NB4 (cell line): ENCODE measurements around the gene PNMA8A.
A peak's percentile ranks its signal among the peaks of the same experiment; 100 is the strongest.

Experiments
- DNase-seq: peaks from one replicate; pipeline ENCODE4 v3.0.0; 2010; ENCODE audit warnings: low read depth
- H3K4me3 ChIP-seq: one replicate; pipeline ENCODE4 v1.5.1; 2011; ENCODE audit warnings: mild to moderate bottlenecking, low read depth, low read length, moderate library complexity
- CTCF ChIP-seq: IDR thresholded peaks from one replicate; pipeline ENCODE4 v1.5.1; 2012; ENCODE audit warnings: low read depth, low read length
- MAX ChIP-seq: IDR thresholded peaks from 2 replicates; pipeline ENCODE4 v1.6.1; 2011; ENCODE audit warnings: low read depth, low read length
- MYC ChIP-seq: IDR thresholded peaks from 2 replicates; pipeline ENCODE4 v1.6.1; 2011; ENCODE audit warnings: low read depth, low read length
- POLR2A ChIP-seq: IDR thresholded peaks from 2 replicates; pipeline ENCODE4 v1.6.1; 2011; ENCODE audit warnings: mild to moderate bottlenecking; ENCODE audit not compliant: insufficient read length; ENCODE audit errors: extremely low read depth

Gene PNMA8A

GRCh38 chr19:46484656-46485055 is 13.3 kb upstream of the PNMA8A start:
- H3K4me3 ChIP-seq, result no peak overlapping the region
- no peak for DNase-seq

GRCh38 chr19:46482631-46483030 is 11.3 kb upstream of the PNMA8A start:
- no peak overlapping the region for H3K4me3 ChIP-seq
- TF ChIP-seq POLR2A (no peak), MAX (no peak), CTCF (no peak), MYC (no peak)
- no peak for DNase-seq

More at GRCh38 chr19:46484656-46485055, 13.3 kb upstream of the PNMA8A start:
- TF ChIP-seq CTCF (no peak), MYC (no peak), POLR2A (no peak), MAX (no peak)

GRCh38 chr19:46481947-46482346 is 10.6 kb upstream of the PNMA8A start:
- DNase-seq, result no peak
- H3K4me3 ChIP-seq, result no peak overlapping the region

GRCh38 chr19:46481223-46481848 is 10.0 kb upstream of the PNMA8A start:
- TF ChIP-seq POLR2A (no peak), CTCF (no peak), MAX (no peak), MYC (no peak)
- no peak for DNase-seq
- H3K4me3 ChIP-seq, result no peak overlapping the region

More at GRCh38 chr19:46481947-46482346, 10.6 kb upstream of the PNMA8A start:
- no peak for TF ChIP-seq CTCF
- TF ChIP-seq POLR2A, result no peak
- TF ChIP-seq MAX, result no peak
- TF ChIP-seq MYC, result no peak

GRCh38 chr19:46480415-46480814 is 9.1 kb upstream of the PNMA8A start:
- DNase-seq, result no peak
- no peak overlapping the region for H3K4me3 ChIP-seq
- no peak for TF ChIP-seq MYC
- no peak for TF ChIP-seq POLR2A
- TF ChIP-seq CTCF, result no peak
- no peak for TF ChIP-seq MAX

- peak; percentile 49 for DNase-seq
- no peak overlapping the region for H3K4me3 ChIP-seq
- TF ChIP-seq CTCF, result no peak
- no peak for TF ChIP-seq MYC
- TF ChIP-seq POLR2A, result no peak
- TF ChIP-seq MAX, result no peak
These were observed 7.1 kb upstream of the PNMA8A start for GRCh38 chr19:46478356-46478986.
